ENCODE results near the gene ASCL5. TPM values are rescaled to one million over a fixed set of nuclear protein-coding genes. Genes with fewer than 3 reads are reported as not detected.

The ASCL5 gene, protein sequence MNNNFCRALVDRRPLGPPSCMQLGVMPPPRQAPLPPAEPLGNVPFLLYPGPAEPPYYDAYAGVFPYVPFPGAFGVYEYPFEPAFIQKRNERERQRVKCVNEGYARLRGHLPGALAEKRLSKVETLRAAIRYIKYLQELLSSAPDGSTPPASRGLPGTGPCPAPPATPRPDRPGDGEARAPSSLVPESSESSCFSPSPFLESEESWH
- 0.11 to 0.27 TPM (median 0.23 TPM) in 3 of 5 replicates, not detected in the others for total RNA-seq (2022; extraction: Qiagen RNA extraction; ENCODE audit: low read depth)

DNA sequence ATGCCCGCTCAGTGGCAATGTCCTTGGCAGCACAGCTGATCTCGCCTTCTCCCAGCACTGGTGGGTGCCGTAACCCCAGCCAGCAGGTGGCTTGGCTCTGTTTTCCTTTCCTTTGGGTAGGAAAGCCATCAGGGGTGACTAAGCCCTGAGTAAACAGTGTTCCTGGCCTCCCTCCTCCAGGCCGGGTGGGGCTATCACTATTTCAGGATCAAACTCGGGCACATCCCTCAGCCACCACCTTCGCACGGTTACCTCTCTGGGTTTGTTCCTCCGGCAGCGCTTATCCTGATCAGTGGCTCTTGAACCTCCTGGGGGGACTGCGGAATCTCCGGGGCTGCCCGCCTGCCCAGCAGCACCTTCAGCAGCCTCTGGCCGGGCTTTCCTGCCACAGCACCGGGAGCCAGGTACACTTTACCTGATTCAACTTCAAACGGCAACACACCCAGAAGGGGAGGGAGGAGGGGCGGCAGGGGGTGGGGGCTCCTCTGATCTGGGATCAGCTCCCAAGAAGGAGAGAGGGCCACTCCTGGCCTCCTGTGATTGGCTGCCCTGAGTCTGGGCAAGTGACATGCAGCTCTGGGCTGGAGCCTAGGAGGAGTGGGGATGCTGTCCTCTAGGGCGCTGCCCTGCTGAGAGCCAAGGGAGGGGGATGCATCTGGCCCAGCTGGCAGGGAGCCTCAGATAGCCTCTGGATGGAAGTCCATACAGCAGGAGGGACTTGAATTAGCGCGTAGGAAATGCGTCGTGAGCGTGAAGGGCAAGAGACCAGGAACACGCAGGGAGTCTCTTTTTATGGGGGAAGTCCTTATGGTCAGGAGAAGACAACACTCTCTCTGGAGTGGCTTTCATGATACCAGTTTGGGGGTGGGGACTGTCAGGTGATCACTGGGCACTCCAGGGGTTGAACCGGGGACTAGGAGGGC, at the start of gene ASCL5:
ASCL5 (minus strand) TSS at position 353 of the 923 bp plus-strand sequence. CDS start 11,812 bp downstream, outside the sequence.

DNA sequence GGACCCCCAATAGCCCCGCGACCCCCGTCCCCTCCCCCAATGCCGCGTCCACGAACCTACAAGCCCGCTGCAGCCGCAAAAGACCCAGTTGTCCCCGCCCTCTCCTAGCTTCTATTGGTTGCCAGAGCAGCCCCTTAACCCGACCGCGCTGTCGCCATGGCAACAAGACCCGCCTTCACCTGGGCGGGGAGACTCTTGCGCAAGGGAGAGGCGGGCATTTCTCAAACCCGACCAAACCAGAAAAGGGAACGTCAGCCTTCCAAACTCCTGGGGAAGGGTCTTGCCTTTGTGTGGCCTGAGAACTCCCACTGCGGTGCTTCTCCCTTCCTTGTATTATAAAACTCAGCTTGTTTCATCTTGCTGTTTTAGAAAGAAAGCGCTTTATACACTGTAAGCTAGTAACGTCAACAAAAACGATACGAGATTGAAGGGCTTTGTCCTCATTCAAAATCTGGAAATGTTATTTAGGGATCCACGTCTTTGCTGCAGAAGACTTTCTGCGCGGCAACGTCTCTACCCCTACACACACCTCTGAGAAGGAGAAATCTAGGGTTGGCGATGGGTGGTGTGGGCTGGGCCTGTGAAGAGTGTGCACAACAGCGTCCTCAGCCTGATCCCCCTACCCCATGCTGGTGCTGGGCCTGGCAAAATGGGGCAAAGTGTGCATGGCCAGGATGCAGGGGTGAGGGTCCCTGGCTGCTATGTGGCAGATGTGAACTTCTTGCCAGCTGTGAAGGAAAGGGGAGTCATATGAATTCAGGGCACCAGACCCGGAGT, 27.6 kb upstream of the ASCL5 start, which contains the start of gene TMEM9:
TMEM9 (minus strand) TSS at position 86 of the 777 bp plus-strand sequence. CDS start 551 bp downstream, outside the sequence.

DNA sequence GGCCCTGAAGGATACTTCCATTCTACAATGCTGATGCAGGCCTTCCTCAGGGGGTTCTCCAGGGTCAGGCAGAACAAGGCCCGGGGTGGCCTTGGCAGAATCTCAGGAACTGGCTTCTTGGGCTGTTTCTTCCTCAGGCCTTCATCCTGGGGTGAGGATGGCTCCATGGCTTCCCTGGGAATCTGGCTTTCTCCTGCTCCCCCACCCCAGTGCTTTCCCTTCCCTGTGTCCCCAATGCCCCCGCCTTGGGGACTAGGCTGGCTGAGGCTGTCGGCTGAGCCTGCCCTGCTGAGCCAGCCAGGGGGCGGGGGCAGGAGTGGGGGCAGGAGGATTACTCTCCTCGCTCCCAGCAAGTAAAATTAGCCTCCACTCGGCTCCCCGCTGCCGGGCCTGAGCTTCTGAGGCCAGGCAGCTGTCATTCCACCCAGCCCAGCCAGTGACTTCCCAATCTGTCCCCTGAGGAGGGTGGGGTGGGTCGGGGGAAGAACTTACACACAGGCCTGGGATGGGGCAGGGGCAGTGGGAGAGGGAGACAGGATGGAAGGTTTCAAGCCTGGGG, 14.7 kb downstream of the ASCL5 start, which contains the start of gene CACNA1S:
CACNA1S (minus strand) TSS at position 254 of the 559 bp plus-strand sequence; CDS start at position 167, 87 bp downstream.

Other genes with a start within 250 kb of the ASCL5 start
- 34.8 to 46.7 TPM (median 43.8 TPM) in 5 replicates for gene INAVA, start 232.3 kb downstream of the ASCL5 start, total RNA-seq (2022; extraction: Qiagen RNA extraction; ENCODE audit: low read depth)
- gene KIF21B, start 103.5 kb downstream of the ASCL5 start, total RNA-seq (2022; extraction: Qiagen RNA extraction; ENCODE audit: low read depth), result 1.3 to 3.0 TPM (median 2.3 TPM) in 5 replicates
- gene CACNA1S, start 14.8 kb downstream of the ASCL5 start, total RNA-seq (2022; extraction: Qiagen RNA extraction; ENCODE audit: low read depth), result not detected in 5 replicates
- 61.7 to 89.1 TPM (median 84.3 TPM) in 5 replicates for gene TMEM9, start 27.3 kb upstream of the ASCL5 start, total RNA-seq (2022; extraction: Qiagen RNA extraction; ENCODE audit: low read depth)
- gene IGFN1, start 63.6 kb upstream of the ASCL5 start, total RNA-seq (2022; extraction: Qiagen RNA extraction; ENCODE audit: low read depth), result 0.32 to 1.4 TPM (median 0.82 TPM) in 5 replicates
- 0.04 TPM in 1 of 5 replicates, not detected in the others for gene PKP1, start 156.3 kb upstream of the ASCL5 start, total RNA-seq (2022; extraction: Qiagen RNA extraction; ENCODE audit: low read depth)

Data from A549 treated with ZK216348 at 1 μM for 4 hours (cell line).